GM21526 (cell line): ENCODE results near the gene GPBP1.
"Not testable (repeated sequence)": the region's sequence is repeated elsewhere in the genome, so short reads cannot be mapped to it uniquely, and the experiment has no call there.

Source experiments
- ATAC-seq: cut with Tn5 transposase; IDR thresholded peaks from one replicate; pipeline ENCODE4 v1.9.1; 2021; ENCODE audit warnings: moderate library complexity; ENCODE audit not compliant: unreplicated experiment, low FRiP score

The GPBP1 gene

GRCh38 chr5:57259704-57260103, 85.8 kb downstream of the GPBP1 start:
- no peak for ATAC-seq

GRCh38 chr5:57262541-57262940, 88.7 kb downstream of the GPBP1 start:
- no peak for ATAC-seq

GRCh38 chr5:57267805-57268204, 93.9 kb downstream of the GPBP1 start:
- ATAC-seq = no peak

GRCh38 chr5:57276353-57276752, 102.5 kb downstream of the GPBP1 start:
- ATAC-seq = no peak

GRCh38 chr5:57277085-57277484, 103.2 kb downstream of the GPBP1 start:
- no peak for ATAC-seq

GRCh38 chr5:57280853-57281252, 107.0 kb downstream of the GPBP1 start:
- no peak for ATAC-seq

GRCh38 chr5:57285084-57285483, 111.2 kb downstream of the GPBP1 start:
- not testable (repeated sequence) for ATAC-seq

- ATAC-seq = no peak
These were observed 118.0 kb downstream of the GPBP1 start for GRCh38 chr5:57291894-57292293.

- no peak for ATAC-seq
These were observed 118.5 kb downstream of the GPBP1 start for GRCh38 chr5:57292336-57292735.

GRCh38 chr5:57298295-57298984, 124.6 kb downstream of the GPBP1 start:
- peak; percentile 60 for ATAC-seq

GRCh38 chr5:57298985-57299491, 125.2 kb downstream of the GPBP1 start:
- peak; percentile 47 for ATAC-seq

- ATAC-seq = no peak
These were observed 126.1 kb downstream of the GPBP1 start for GRCh38 chr5:57299986-57300385.

GRCh38 chr5:57302164-57302563, 128.3 kb downstream of the GPBP1 start:
- no peak for ATAC-seq

- ATAC-seq = no peak
These were observed 128.8 kb downstream of the GPBP1 start for GRCh38 chr5:57302643-57303042.

- ATAC-seq = no peak
These were observed 130.1 kb downstream of the GPBP1 start for GRCh38 chr5:57303985-57304384.

GRCh38 chr5:57304931-57305330, 131.1 kb downstream of the GPBP1 start:
- ATAC-seq = no peak

GRCh38 chr5:57306359-57306758, 132.5 kb downstream of the GPBP1 start:
- ATAC-seq = no peak

GRCh38 chr5:57307516-57307915, 133.7 kb downstream of the GPBP1 start:
- no peak for ATAC-seq

- not testable (repeated sequence) for ATAC-seq
These were observed 135.2 kb downstream of the GPBP1 start for GRCh38 chr5:57309022-57309421.

GRCh38 chr5:57311251-57311650, 137.4 kb downstream of the GPBP1 start:
- no peak for ATAC-seq

- ATAC-seq = no peak
These were observed 138.3 kb downstream of the GPBP1 start for GRCh38 chr5:57311921-57312735.

- no peak for ATAC-seq
These were observed 139.9 kb downstream of the GPBP1 start for GRCh38 chr5:57313716-57314115.
